Esophagus (tissue), 2 donors: ENCODE results near the gene NT5DC3. TPM values are rescaled to one million over a fixed set of nuclear protein-coding genes. Genes with fewer than 3 reads are reported as not detected.

Experiments used
- H3K27ac ChIP-seq, 2 donors: one replicate each; pipeline ENCODE4 v1.5.1; 2013; ENCODE audit warnings: low read depth in 2 of 2, mild to moderate bottlenecking in 2 of 2, inconsistent platforms in 1 of 2, low read length in 1 of 2, moderate library complexity in 1 of 2
- H3K27me3 ChIP-seq, 2 donors: one replicate each; pipeline ENCODE4 v1.6.1; 2013; ENCODE audit warnings: low read length in 2 of 2, control low read depth in 1 of 2, mild to moderate bottlenecking in 1 of 2; ENCODE audit not compliant: insufficient read depth in 2 of 2, control insufficient read depth in 1 of 2
- H3K36me3 ChIP-seq, 2 donors: one replicate each; pipeline ENCODE4 v1.6.1; 2013; ENCODE audit warnings: low read length in 1 of 2; ENCODE audit not compliant: control insufficient read depth in 2 of 2, insufficient read depth in 2 of 2
- H3K4me1 ChIP-seq, 2 donors: one replicate each; pipeline ENCODE4 v1.6.1; 2013; ENCODE audit warnings: low read length in 1 of 2; ENCODE audit not compliant: control insufficient read depth in 2 of 2, insufficient read depth in 2 of 2
- H3K4me3 ChIP-seq, 2 donors: one replicate each; pipeline ENCODE4 v1.5.1; 2013; ENCODE audit warnings: low read length in 2 of 2, mild to moderate bottlenecking in 2 of 2, low read depth in 1 of 2, moderate library complexity in 1 of 2
- H3K9me3 ChIP-seq, 2 donors: one replicate each; pipeline ENCODE4 v1.6.1; 2013; ENCODE audit warnings: mild to moderate bottlenecking in 2 of 2, low read depth in 1 of 2, low read length in 1 of 2, moderate library complexity in 1 of 2; ENCODE audit not compliant: control insufficient read depth in 2 of 2, insufficient read depth in 1 of 2
- WGBS, 2 donors: extraction: QIAGEN DNeasy Blood & Tissue Kit; methylation state at CpG; one replicate each; pipeline ENCODE4 v1.1.7; 2013; 5-methylcytosine and 5-hydroxymethylcytosine counted together
- polyA plus RNA-seq, 2 donors: library from polyadenylated mRNA; stranded (reverse); fragments of 200-250 nt; gene quantifications; one replicate each; pipeline ENCODE4 v1.2.3, GENCODE V29; 2013
- donor health status: healthy with polysubstance abuse.
- donor health status: Bipolar disorder and iron deficiency.

NT5DC3 gene
- polyA plus RNA-seq, 2 donors: 2.6 to 2.8 TPM

- H3K27me3 ChIP-seq: no peaks in the 10 kb centered on the region
- H3K4me1 ChIP-seq: no peaks in the 10 kb centered on the region
- no peaks in the 10 kb centered on the region for H3K36me3 ChIP-seq
- H3K9me3 ChIP-seq: peaks cover 3 to 4% of the 10 kb centered on the region in 2 donors
- H3K4me3 ChIP-seq: no peak overlapping the region
- WGBS, 2 donors: 69 to 78% methylated on average over 4 of the region's 4 CpGs
- H3K27ac ChIP-seq: no peak overlapping the region
Observed at GRCh38 chr12:103728323-103728722, 112.7 kb downstream of the NT5DC3 start.

- WGBS, 2 donors: 66 to 67% methylated on average over 3 of the region's 3 CpGs
- Histone ChIP-seq H3K4me1 (no peaks in the 10 kb centered on the region), H3K27ac (no peak overlapping the region)
Observed at GRCh38 chr12:103727638-103728037, 113.4 kb downstream of the NT5DC3 start.

GRCh38 chr12:103725398-103725797 is 115.6 kb downstream of the NT5DC3 start:
- Histone ChIP-seq H3K4me1 (no peaks in the 10 kb centered on the region), H3K27me3 (no peaks in the 10 kb centered on the region), H3K27ac (no peak overlapping the region), H3K36me3 (no peaks in the 10 kb centered on the region), H3K9me3 (no peaks in the 10 kb centered on the region), H3K4me3 (no peak overlapping the region)
- WGBS, 2 donors: 90 to 95% methylated on average over 8 of the region's 8 CpGs

More at GRCh38 chr12:103727638-103728037, 113.4 kb downstream of the NT5DC3 start:
- H3K4me3 ChIP-seq: no peak overlapping the region
- H3K36me3 ChIP-seq: no peaks in the 10 kb centered on the region
- H3K9me3 ChIP-seq: peaks cover 3 to 4% of the 10 kb centered on the region in 2 donors
- H3K27me3 ChIP-seq: no peaks in the 10 kb centered on the region

Other genes starting within 250 kb of the NT5DC3 start
- gene HSP90B1, start 89.2 kb upstream of the NT5DC3 start, polyA plus RNA-seq: 100 to 1,000 TPM; 192 to 208 TPM
- 10 to 100 TPM; 14.6 to 15.5 TPM for gene TDG, start 124.6 kb upstream of the NT5DC3 start, polyA plus RNA-seq
- gene GLT8D2, start 209.0 kb upstream of the NT5DC3 start, polyA plus RNA-seq: 1 to 10 TPM; 1.4 to 1.6 TPM
- gene HCFC2, start 223.3 kb upstream of the NT5DC3 start, polyA plus RNA-seq: 1 to 10 TPM; 6.8 to 6.9 TPM